HG03139 (cell line): ENCODE measurements around the gene GPX2.

Experiments used
- ATAC-seq: cut with Tn5 transposase; IDR thresholded peaks from one replicate; pipeline ENCODE4 v1.9.1; 2021; ENCODE audit not compliant: unreplicated experiment

The GPX2 gene

DNA sequence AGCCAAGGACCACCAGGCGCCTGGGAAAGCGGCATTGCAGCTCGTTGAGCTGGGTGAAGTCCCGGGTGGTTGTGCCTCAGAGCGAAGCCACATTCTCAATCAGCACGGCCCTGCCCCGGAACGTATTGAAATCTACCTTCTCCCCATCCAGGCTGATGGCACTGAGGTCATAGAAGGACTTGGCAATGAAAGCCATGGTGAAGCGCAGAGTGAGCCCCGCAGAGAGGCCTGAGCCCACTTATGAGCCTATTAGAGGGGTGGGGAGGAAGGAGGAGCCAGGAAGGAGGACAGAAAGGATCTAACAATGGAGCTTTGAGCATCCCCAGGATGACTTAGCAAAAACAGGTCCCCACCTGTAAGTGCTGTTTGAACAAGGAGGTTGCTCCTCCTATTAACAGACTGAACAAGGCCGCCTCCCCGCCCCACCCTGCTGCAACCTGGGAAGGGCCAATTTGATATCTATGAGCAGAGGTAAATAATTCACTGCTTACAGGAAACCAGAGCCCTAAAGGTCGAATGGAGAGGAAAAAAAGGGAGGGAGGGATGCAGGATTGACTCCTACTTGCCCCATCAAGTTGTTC, at the start of gene GPX2:
Gene GPX2, minus strand, starts transcription at position 215 of the 581 bp plus-strand sequence. Its CDS starts 19 bp downstream, at position 196.
- ATAC-seq = no peak

DNA sequence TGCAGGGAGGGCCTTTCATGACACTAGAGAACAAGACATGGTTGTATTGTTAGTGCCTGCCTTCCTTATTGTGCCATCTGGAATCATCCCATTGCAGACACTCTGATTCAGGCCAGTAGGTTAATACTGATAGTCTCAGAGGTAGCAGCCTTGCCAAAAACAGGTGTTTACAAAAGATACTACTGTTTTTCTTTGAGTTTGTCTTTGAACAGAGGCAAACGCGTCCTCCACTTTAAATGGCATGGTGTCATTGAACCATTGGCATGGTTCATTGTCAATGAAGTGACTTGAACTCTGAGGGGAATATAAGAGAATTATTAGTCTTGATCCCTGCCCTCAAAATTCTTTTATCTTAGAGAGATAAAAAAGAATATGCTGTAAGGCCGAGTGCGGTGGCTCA, 48.4 kb upstream of the GPX2 start:
- no peak for ATAC-seq

DNA sequence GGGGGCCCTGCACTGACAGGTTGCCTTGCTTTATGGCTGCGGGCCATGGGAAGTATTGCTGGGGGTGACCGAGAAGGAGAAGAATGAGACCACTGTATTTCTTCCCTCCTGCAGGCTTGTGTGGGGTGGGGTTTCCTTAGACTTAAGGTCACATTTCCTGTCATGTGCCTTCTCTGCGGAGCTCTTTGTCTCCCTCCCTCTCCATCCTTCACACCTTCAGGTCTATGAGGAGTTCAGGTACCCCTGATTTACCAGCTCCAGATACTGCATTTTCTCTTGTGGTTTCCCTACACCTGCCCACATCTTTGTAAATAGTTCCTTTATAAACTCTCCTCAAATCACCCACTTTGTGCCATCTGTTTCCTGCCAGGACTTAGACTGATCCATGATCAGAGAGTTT, 47.8 kb upstream of the GPX2 start:
- no peak for ATAC-seq

DNA sequence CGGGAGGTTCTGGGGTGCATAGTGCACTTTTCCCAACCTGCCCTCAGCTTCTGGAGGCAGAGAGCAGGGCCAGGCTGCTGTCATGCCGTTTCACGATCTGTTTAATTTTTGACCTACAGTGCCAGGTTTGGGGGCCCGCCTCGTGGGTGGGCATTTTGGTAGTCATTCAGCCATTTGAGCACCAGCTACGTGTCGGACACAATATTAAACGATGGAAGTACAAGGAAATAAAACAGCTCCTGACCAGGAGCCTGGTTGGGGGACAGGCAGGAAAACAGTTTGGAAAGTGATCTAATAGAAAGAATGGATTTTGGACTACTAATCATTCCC, 44.9 kb upstream of the GPX2 start:
- ATAC-seq = no peak

DNA sequence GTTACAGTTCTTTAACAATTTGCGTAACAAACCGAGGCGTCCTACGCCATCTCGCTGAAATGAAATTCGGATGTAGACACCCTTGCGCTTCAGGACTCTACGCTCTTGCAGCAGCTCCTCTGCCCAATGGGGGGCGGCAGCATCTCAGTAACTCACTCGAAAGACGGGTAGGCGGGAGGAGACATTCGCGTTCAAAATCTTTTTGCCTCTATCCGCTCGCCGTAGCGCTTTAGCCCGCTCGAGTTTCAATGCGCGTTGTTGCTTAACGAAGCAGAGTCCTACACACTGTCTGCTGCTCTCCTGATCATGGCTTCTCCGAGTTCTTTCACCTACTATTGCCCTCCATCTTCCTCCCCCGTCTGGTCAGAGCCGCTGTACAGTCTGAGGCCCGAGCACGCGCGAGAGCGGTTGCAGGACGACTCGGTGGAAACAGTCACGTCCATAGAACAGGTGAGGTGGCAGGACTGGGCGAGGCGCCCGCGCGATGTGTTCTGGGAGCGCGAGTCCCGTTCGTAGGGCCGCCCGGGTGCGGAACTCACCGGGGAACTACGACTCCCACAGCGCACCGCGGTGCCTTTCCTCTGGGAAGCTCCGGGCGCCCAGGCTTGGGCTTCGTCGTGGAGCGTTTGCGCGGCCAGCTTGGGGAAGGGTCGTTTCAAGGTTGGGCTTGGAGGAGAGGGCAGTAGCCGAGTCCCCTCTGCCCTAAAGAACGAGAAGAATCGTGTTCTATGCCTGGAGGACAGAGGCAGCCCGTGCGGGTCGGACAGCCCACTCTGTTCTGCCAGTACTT, 44.3 kb upstream of the GPX2 start, which contains the start of gene FNTB:
Gene FNTB, plus strand, starts transcription at position 248 of the 790 bp plus-strand sequence. Its CDS starts 59 bp downstream, at position 307.
- peak; percentile 87 for ATAC-seq

DNA sequence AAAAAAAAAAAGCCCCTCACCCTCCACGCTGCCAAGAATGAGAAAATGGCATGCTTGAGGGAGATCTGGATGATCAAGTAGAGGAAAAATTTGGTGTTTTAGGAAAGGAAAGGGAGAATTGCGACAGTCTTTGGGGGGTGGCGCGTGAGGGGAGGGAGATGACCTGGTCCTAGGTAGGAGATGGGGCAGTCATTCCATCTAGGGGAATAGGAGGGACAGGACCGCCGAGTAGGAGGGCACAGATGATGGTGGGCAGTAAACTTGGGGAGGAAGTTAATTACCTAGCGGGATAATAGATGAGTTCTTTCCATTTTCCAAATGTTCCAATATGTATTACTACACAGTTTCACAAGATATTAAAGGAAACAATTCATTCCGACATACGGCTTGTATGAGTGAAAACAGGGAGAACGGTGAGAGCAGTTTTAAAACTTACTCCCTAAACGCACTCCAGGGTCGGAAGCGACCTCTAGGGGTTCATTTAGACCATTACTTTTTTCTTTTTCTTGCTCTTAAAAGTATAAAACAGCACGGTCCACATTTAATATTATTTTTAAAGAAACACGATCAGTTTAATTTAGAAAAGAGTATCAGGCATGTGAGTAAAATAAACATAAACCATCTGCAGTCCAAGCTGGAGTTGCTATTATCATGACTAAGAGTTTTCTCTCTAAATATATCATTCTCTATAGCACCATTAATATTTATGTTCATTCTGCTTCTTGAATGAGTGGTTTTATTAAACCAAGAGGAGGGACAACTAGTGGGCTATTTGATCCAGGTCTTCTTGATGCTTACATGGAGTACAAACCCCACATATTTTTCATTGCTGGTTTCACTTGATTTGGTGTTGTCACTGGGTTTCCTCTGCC, 41.1 kb upstream of the GPX2 start:
- ATAC-seq = no peak

DNA sequence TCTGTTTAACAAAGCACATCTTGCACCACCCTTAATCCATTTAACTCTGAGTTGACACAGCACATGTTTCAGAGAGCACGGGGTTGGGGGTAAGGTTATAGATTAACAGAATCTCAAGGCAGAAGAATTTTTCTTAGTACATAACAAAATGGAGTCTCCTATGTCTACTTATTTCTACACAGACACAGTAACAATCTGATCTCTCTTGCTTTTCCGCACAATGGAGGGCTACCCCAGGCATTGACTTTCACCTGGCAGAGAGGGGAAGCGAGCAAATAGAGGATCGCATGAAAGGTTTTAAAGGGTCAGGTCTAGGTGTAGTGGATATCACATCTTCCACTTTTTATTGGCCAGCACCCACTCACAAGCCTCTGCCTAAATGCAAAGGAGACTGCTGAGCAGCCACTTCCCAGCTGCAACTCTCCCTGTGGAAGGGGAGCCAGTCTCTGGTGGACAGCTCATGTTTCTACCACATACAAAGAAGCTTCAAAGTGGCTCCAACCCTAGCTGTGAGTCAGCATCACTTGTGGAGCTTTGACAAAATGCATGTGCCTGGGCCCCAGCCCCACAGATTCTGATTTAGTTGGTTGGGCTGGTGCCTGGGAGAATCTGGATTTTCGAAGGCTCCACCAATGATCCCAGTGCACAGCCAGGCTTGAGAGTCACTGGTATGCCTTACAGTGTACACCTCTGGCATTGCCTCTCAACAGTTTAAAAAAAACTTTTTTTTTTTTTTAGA, 37.0 kb upstream of the GPX2 start:
- ATAC-seq = no peak

DNA sequence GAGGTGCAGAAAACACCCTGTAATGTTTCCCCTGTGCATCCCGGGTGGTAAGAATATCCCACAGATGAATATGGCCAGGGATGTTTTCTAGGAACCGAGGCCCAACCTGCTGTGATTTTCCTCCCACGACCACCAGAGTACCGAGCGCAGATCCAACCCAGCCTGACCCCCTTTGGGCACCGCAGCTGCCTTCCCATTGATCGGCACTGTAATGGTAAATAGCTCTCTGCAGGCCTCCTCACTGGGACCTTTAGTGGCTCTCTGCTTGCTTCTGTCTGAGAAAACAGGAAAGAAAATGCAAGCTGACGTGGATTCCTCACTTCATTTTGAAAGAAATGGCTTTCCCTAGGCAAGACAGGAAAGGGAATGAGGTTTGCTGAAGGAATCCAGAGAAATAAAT, 32.0 kb upstream of the GPX2 start:
- no peak for ATAC-seq

DNA sequence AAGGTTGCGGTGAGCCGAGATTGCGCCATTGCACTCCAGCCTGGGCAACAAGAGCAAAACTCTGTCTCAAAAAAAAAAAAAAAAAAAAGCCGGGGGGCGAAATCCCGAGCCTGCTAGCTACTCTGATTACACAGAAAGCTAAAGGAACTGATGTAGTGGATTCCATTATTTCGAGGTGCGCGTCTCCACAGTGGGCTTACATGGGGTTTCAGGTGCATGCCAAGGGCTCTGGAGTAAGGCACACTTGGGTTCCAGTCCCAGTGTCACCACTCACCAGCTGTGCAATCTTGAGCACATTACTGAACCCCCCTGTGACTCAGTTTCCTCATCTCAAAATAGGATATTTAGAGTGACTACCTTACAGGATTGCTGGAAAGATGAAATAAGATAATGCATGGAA, 31.3 kb upstream of the GPX2 start:
- ATAC-seq = no peak

DNA sequence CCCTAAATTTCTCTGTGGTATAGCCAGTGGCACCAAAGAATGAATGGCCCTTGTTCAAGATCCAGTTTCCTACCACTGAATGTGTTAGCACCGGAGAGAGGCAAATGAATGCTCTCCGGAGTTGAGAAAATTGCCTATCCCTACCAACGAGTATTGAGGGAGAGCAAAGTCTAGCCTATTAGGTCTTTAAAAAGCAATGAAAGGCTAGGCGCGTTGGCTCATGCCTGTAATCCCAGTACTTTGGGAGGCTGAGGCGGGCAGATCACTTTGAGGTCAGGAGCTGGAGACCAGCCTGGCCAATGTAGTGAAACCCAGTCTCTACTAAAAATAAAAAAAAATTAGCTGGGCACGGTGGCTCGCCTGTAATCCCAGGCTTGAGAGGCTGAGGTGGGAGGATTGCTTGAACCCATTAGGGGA, 30.5 kb upstream of the GPX2 start:
- ATAC-seq = no peak

DNA sequence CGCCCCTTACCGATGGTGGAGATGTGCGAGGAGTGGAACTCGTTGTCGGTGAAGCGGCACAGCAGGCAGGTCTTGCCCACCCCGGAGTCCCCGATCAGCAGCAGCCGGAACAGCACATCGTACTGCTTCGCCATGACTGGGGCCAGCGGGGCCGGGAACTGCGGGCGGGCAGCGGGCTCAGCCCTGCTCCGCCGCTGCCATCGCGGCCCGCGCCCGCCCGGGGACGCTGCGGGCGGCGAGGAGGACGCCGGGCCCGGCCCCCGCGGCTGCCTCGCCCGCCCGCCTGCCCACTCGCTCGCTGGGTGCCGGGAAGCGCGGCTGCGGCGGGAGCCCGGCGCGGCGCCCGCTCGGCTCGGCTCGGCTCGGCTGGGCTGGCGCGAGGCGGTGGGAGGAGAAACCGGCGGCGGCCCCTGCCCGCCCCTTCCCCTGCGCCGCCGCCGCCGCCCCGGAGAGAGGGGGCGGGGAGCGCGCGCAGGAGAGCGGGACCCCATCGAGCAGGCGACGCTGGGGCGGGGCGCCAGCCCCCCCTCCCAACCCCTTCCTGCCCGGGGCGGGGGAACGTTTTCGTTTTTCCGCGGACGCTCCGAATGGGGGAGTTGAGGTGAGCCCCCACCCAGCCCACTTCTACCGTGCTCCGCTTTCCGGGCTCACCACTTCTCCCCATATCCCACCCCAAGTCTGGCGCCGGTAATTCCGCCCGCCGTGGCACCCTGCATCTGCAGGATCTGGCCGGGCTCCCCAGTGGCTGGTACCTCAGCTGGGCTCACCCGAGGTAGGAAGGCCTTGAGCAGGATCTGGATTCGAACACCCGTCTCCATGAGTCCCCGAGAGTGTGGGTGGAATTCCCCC, 29.6 kb upstream of the GPX2 start, which contains the start of gene RAB15:
Gene RAB15, minus strand, starts transcription at position 394 of the 849 bp plus-strand sequence. Its CDS starts 260 bp downstream, at position 134.
- ATAC-seq = no peak

DNA sequence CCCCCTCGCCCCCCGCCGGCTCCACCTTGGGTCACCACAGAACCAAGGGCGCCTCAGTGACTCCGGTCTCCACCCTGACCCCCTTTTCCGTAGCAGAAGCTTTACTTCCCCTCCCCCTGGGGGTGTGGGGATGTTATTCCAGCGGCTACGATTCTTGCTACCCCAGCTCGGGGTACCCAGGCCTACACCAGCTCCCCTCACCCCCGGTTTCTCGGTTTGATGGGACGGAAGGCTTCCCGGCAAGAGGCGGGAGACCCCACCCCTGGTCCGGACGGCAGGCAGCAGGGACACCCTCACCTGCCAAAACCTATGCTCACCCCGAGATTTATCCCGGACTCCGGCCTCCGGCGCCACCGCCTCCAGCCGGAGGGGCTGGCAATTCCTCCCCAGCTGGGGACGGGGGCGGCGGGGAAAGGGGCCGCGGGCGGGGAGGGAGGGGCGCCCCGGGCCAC, 29.0 kb upstream of the GPX2 start:
- no peak for ATAC-seq

DNA sequence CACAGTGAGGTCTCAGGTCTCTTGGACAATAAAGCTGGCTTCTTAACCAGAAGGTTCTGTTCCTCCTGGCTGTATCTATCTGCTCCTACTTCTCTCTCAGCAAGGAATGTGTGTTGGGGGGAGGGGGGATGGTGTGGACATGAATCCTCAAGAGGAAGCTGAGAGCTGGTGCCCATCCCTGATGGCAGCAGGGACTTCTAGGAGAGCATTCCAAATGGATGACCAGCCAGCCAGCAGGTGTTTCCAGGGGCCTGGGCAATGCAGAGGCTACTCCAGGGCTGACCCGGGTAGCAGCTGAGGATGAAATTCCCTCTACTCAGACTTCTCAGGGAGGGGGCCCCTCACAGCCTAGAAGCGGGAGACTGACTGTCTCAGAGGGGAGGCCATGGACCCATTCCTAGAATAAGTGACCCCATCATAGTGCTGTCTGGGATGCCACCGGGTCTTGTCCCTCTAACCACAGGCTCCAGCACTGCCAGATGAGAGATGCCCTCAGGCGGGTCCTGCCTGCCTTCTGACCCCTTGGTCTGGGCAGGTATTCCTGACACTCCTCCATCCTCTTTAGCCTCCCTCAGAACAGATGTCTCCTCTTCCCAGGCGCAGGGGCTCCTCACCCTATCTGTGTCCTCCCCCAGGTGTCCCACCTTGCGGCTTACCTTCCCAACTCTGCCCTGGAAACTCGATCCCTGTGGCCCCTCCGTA, 28.4 kb upstream of the GPX2 start:
- ATAC-seq = no peak

DNA sequence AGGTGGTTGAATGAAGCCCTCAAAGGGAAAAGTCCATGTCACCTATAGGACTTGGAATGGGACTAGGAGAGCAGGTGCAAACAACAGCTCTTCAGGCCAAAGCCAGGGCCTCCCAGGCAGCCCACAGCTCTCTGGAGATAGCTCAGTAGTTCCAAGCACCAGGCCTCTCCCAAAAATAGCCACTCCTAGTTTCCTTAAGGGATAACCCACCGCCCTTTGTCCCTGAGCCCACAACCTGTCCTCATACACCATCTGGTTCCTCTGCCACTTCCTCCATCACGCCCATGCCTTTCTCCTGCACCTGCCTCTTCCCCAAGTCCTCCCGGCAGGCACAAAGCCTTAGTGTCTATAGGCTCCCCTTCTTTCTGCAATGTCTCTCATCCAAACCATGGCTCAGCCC, 27.5 kb upstream of the GPX2 start:
- ATAC-seq = no peak

DNA sequence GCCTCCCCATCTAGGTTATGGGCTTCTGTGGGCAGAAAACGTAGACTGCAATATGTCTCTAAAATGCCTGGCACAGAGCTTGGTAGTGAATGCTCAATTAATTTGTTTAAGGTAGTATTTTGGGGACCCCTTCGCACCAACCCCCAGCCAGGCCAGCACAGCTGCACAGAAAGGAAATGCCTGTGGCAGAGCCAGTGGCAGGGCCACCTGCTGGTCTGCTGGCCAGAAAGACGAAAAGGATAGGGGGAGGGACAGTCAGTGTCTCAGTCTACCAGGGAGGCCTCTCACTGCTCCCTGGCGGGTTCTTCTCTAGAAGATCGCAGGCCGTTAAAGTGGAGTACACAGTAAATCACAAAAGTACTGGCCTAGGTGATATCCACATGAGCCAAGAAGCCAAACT, 26.1 kb upstream of the GPX2 start:
- no peak for ATAC-seq

DNA sequence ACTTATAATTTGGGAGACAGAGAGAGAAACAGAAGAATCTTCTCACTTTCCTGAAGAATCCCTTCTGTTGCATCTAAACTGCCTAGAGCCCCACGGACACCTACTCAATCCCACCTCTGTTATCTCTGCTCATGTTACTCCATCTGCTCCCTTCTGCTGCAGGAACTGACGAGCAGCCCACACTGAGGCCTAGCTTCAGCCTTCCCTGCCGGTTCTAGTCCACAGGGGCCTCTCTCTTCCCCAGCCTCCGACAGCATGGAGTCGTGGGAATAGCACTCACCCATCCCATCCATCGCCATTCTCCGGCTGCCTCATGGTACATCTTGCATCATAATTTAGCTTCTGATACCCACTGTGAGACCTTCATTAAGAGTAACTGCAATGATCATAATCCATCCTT, 25.6 kb upstream of the GPX2 start:
- no peak for ATAC-seq

DNA sequence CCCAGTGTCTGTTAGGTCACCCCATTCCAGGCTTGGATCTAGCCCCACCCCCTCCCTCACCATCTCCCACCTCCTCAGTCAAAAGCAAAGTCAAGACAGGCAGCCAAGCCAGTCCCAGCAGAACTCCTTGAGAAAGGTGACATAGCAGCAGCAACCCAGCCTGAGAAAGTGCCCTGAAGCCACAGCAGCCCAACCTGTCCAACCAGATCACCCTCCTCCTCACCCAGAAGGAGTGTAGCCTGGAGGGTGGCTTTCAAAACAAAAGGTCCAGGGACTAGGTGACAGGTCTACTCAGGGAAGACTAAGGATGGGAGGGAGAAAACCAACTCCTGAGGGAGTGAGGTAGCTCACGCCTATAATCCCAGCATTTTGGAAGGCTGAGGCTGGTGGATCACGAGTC, 24.4 kb upstream of the GPX2 start:
- ATAC-seq = no peak

DNA sequence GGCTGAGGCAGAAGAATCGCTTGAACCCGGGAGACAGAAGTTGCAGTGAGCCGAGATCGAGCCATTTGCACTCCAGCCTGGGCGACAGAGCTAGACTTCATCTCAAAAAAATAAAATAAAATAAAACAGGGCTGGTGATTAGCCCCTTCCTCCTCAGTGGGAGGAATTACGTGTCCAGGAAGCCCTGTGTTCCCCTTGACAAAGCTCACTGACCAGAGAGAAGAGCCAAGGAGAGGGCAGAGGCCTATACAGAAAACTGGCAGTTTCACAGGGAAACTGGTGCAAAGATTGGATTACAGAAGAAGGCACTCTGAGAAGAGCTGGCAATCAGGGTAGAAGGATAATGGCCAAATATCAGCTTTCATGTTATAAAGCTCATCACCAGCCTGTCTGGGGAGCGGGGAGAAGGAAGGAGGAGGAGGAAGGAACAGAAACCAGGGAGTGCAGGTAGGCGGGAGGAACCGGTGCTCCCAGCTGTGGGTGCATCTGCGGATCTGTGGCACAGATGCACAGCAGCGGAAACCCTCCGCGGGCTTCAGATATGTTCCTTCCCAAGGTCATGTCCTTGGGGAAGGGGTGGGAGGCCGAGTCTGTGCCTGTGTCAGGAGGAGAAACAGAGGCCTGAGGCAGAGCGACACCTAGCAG, 22.9 kb upstream of the GPX2 start:
- no peak for ATAC-seq

DNA sequence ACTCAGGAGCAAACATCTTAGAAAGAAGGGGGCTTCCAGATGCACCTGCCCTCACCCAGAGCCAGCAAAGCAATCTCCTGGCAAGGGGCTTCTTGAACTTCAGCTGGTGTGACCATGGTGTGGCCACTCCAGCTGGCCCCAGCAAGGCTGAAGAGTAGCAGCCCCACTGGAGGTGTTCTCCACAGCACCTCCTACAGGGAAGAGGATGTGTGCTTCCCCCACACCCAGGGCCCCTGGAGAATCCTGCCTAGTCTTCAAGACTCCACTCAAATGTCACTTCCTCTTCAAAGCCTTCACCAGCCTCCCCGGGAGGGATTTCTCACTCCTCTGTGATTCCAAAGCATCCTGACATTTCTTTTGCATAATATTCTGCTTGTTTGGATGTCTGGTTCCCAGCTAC, 21.1 kb upstream of the GPX2 start:
- ATAC-seq = no peak
